ENCODE results near the gene PPME1.

DNA sequence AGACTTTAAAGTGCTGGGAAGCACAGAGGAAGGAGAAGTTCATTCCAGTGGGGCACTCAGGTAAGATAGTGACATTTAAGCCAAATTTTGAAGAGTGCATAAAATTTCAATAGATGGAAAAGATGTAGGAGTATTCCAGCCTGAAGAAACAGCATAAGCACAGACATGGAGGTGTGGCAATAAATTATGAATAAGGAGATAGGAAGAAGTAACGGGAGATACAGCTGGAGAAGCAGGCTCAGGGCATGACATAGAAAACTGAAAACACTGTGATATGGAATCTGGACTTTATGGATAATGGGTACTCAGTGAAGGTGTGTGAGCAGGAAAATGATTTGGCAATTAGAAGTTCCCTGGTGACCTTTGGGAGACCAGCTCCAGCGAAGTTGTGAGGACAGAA lies 107.0 kb downstream of the PPME1 start:
- TF ChIP-seq EZH2 (IDR thresholded peaks at IDR 0.05; ENCODE audit: insufficient read depth, poor library complexity, severe bottlenecking) = no peak
- TF ChIP-seq EZH2phosphoT487 (IDR thresholded peaks at IDR 0.05; ENCODE audit: insufficient read depth, low read depth) = no peak
